Tibial nerve (tissue), 4 donors: ENCODE results near the gene SPSB3.

ENCODE experiments used
- CTCF ChIP-seq, 5 experiments: fragments of 200-600 bp in 3 of 5; fragments of 450-650 bp in 2 of 5; sonication (generic) in 3 of 5; IDR thresholded peaks; one replicate each; pipeline ENCODE4 v1.5.1; 2016 to 2019; ENCODE audit warnings: antibody characterized with exemption in 5 of 5, mild to moderate bottlenecking in 3 of 5, moderate library complexity in 2 of 5
- EP300 ChIP-seq, 2 donors: sonication (generic); formaldehyde crosslinking; IDR thresholded peaks; one replicate each; pipeline ENCODE4 v1.6.1; 2017; ENCODE audit warnings: antibody characterized with exemption in 2 of 2, mild to moderate bottlenecking in 1 of 2
- POLR2A ChIP-seq, 2 donors: fragments of 450-650 bp; IDR thresholded peaks; one replicate each; pipeline ENCODE4 v1.6.1; 2017; ENCODE audit warnings: antibody characterized with exemption in 2 of 2, mild to moderate bottlenecking in 2 of 2, moderate library complexity in 2 of 2

- no peak for TF ChIP-seq EP300 (IDR thresholded peaks at IDR 0.05)
- TF ChIP-seq CTCF (IDR thresholded peaks at IDR 0.05), result no peak
- no peak for TF ChIP-seq POLR2A (IDR thresholded peaks at IDR 0.05)
These were observed 34.4 kb downstream of the SPSB3 start for GRCh38 chr16:1747934-1748333.
